ENCODE measurements around the gene GPR152. TPM values are rescaled to one million over a fixed set of nuclear protein-coding genes. Genes with fewer than 3 reads are reported as not detected.

GPR152 gene
- total RNA-seq, 2 donors from 2014 or later = not detected

DNA sequence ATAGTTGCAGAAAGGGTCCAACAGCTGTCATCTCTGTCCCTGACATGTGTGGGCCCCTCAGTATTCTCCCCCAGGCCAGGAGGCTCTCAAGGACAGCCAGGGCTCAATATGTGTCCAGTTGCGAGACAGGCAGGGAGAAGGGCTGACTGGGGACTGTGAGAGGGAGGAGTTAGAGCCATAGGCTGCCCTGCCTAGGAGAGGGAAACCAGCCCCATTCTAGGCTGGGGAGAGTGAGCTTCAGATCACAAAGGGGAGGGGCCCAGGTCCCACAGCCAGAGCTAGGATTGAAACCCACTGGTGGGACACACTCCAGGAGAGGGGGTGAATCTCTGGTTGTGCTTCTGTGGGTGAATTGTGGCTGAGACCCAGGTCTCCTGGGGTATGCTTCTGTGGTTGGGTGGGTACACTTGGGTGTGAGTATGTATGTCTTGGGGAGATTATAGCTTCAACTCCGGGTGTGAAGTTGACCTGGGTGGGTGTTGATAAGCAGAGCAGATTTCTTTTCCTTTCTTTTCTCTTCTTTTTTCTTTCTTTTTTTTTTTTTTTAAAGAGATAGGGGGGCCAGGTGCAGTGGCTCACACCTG lies 39.2 kb downstream of the GPR152 start:
- H3K4me3 ChIP-seq = no peak overlapping the region
- H3K27ac ChIP-seq = no peak overlapping the region
- no peaks in the 10 kb centered on the region for H3K27me3 ChIP-seq (replicated peaks; ENCODE audit: insufficient read depth)
- TF ChIP-seq CTCF (IDR thresholded peaks at IDR 0.05) = no peak
- no peaks in the 10 kb centered on the region for H3K36me3 ChIP-seq
- no peaks in the 10 kb centered on the region for H3K9me3 ChIP-seq
- DNase-seq (ENCODE audit: low spot score) (no peak), ATAC-seq (ENCODE audit: insufficient number of reproducible peaks, low FRiP score, low read depth) (no peak)
- peaks cover 9 to 32% of the 10 kb centered on the region in 2 donors for H3K4me1 ChIP-seq (ENCODE audit: control insufficient read depth in 1 of 2, low read depth in 2 of 2)

DNA sequence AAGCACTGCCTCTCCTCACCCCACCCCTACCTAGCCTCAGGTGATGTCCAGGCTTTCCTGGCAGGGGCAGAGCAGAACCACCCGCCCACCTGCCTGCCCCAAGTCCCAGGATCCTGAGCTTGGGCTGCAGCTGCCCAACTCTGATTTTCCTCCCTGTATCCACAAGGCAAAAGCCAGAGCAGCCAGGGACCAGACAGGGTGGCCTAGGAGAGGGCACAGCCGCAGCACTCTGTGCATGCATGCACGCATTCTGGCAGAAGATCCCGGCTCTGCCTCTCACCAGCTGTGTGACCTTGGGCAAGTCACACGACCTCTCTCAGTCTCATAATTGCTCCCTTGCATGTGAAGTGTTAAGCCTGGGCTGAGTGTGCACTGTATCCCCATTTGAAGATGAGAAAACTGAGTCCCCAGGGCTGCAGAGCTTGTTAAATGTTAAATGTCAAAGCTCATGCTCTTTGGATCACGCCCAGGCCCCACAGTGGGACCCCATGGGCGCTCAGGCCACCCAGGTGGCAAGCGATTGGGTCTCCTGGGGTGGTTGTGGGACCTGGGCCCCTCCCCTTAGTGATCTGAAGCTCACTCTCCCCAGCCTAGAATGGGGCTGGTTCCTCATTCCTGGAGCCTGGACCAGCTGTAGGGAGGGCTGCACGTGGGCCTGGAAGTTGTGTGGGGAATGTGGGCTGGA lies 39.9 kb downstream of the GPR152 start:
- H3K27me3 ChIP-seq (replicated peaks; ENCODE audit: insufficient read depth) = no peaks in the 10 kb centered on the region
- no peak for ATAC-seq (ENCODE audit: insufficient number of reproducible peaks, low FRiP score, low read depth)
- no peak for DNase-seq (ENCODE audit: low spot score)

DNA sequence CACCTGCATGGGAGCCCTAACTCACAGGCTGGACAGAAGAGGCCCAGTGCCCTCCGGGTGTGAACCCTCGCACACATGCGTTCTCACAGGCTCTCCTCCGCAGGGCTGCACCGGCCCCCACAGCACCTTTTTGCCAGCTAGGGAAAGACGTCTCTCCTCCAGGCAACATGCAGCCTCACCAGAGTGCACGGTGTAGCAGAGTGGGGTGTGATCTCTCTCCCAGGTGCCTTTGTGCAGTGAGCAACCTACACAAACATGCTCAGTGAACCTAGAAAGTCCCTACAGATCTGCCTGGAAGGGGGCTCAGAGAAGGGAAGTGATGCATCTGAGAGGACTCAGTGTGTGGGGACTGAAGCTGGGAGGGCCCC lies 40.8 kb downstream of the GPR152 start:
- no peak for TF ChIP-seq CTCF (IDR thresholded peaks at IDR 0.05)
- H3K36me3 ChIP-seq = no peaks in the 10 kb centered on the region
- no peaks in the 10 kb centered on the region for H3K27me3 ChIP-seq (replicated peaks; ENCODE audit: insufficient read depth)

More for the DNA sequence above, 39.9 kb downstream of the GPR152 start:
- Histone ChIP-seq H3K4me1 (ENCODE audit: control insufficient read depth in 1 of 2, low read depth in 2 of 2) (peaks cover 9 to 25% of the 10 kb centered on the region in 2 donors), H3K27ac (no peak overlapping the region), H3K9me3 (no peaks in the 10 kb centered on the region), H3K4me3 (no peak overlapping the region), H3K36me3 (no peaks in the 10 kb centered on the region)
- TF ChIP-seq CTCF (IDR thresholded peaks at IDR 0.05) = no peak

GRCh38 chr11:67410984-67411784 lies 41.3 kb downstream of the GPR152 start:
- Histone ChIP-seq H3K36me3 (no peaks in the 10 kb centered on the region), H3K27me3 (replicated peaks; ENCODE audit: insufficient read depth) (no peaks in the 10 kb centered on the region), H3K9me3 (no peaks in the 10 kb centered on the region), H3K4me1 (ENCODE audit: control insufficient read depth in 1 of 2, low read depth in 2 of 2) (peaks cover 4 to 11% of the 10 kb centered on the region in 2 donors), H3K4me3 (no peak overlapping the region), H3K27ac (no peak overlapping the region)
- TF ChIP-seq CTCF (IDR thresholded peaks at IDR 0.05) = no peak
- DNase-seq (ENCODE audit: low spot score) (no peak), ATAC-seq (ENCODE audit: insufficient number of reproducible peaks, low FRiP score, low read depth) (no peak)

More for the DNA sequence above, 40.8 kb downstream of the GPR152 start:
- peaks cover 9 to 17% of the 10 kb centered on the region in 2 donors for H3K4me1 ChIP-seq (ENCODE audit: control insufficient read depth in 1 of 2, low read depth in 2 of 2)
- DNase-seq (ENCODE audit: low spot score) (no peak), ATAC-seq (ENCODE audit: insufficient number of reproducible peaks, low FRiP score, low read depth) (no peak)
- no peak overlapping the region for H3K27ac ChIP-seq
- no peaks in the 10 kb centered on the region for H3K9me3 ChIP-seq
- no peak overlapping the region for H3K4me3 ChIP-seq

- H3K4me1 ChIP-seq (ENCODE audit: control insufficient read depth in 1 of 2, low read depth in 2 of 2) = peaks cover 3 to 4% of the 10 kb centered on the region in 2 donors
- H3K4me3 ChIP-seq = no peak overlapping the region
- DNase-seq (ENCODE audit: low spot score) (no peak), ATAC-seq (ENCODE audit: insufficient number of reproducible peaks, low FRiP score, low read depth) (no peak)
- no peaks in the 10 kb centered on the region for H3K9me3 ChIP-seq
- no peaks in the 10 kb centered on the region for H3K36me3 ChIP-seq
- peaks cover 5% of the 10 kb centered on the region for H3K27me3 ChIP-seq (replicated peaks; ENCODE audit: insufficient read depth)
- H3K27ac ChIP-seq = no peak overlapping the region
- no peak for TF ChIP-seq CTCF (IDR thresholded peaks at IDR 0.05)
Measured at GRCh38 chr11:67410369-67410831, 42.1 kb downstream of the GPR152 start.

Measured in thoracic aorta (tissue), 2 donors.